HCT116 (cell line): ENCODE data around the gene PLAGL2. TPM values are rescaled to one million over a fixed set of nuclear protein-coding genes. Genes with fewer than 3 reads are reported as not detected.

Experiments used
- ATAC-seq: fragments of 200-7000 bp; cut with Tn5 transposase; 2 replicates; pipeline ENCODE4 v1.9.1; 2020; ENCODE audit warnings: mild to moderate bottlenecking, moderate library complexity
- BruUV-seq: library from RNA; stranded (reverse); fragments of 400-500 nt; replicated peaks from 2 replicates; lab custom pipeline; 2021; lab: Mats Ljungman, UMichigan
- CTCF ChIA-PET: fragments of 300-600 bp; sonication (Branson Sonifier 250); formaldehyde crosslinking; loops from one replicate; lab custom pipeline; 2021; ENCODE audit warnings: antibody characterized with exemption; lab: Charles Lee
- POLR2A ChIA-PET: fragments of 300-600, 350-600 bp; sonication (Branson Sonifier 250); formaldehyde crosslinking; loops from one replicate; lab custom pipeline; 2021; ENCODE audit warnings: antibody characterized with exemption; lab: Charles Lee
- RAD21 ChIA-PET, 2 experiments: fragments of 300-600 bp; sonication (Branson Sonifier 250); formaldehyde crosslinking; loops; one replicate each; lab custom pipeline; 2023; ENCODE audit warnings: low total read pairs in 2 of 2; ENCODE audit not compliant: uncharacterized antibody in 2 of 2, unreplicated experiment in 2 of 2, low non-redundant PET in 1 of 2; lab: Charles Lee
- DNase-seq: peaks from one replicate; pipeline ENCODE4 v3.0.0-alpha.2; 2010; ENCODE audit warnings: low read depth, low spot score
- H2AFZ ChIP-seq: fragments of 200-600 bp; shearing (Covaris generic), sonication (generic); 2 replicates; pipeline ENCODE4 v1.6.1; 2017; ENCODE audit warnings: low read depth, mixed run types, mixed read lengths, antibody characterized with exemption, low read length; ENCODE audit not compliant: poor library complexity, severe bottlenecking
- H3K27ac ChIP-seq: 2 replicates; pipeline ENCODE4 v1.5.1; 2012; ENCODE audit warnings: low read depth, low read length
- H3K27me3 ChIP-seq: fragments of 200-600 bp; sonication (generic); 2 replicates; pipeline ENCODE4 v1.6.1; 2016; ENCODE audit warnings: mixed run types, low read length, mixed read lengths; ENCODE audit not compliant: insufficient read depth
- H3K36me3 ChIP-seq, 2 experiments: fragments of 200-500 bp in 1 of 2; fragments of 200-600 bp in 1 of 2; sonication (Bioruptor generic) in 1 of 2; sonication (generic) in 1 of 2; 2 replicates each; pipeline versions ENCODE4 v1.5.1 to v1.6.1; 2014 to 2016; ENCODE audit warnings: low read length in 2 of 2, inconsistent platforms in 1 of 2, mixed read lengths in 1 of 2, mixed run types in 1 of 2; ENCODE audit not compliant: insufficient read depth in 2 of 2, control insufficient read depth in 1 of 2
- H3K4me1 ChIP-seq, 2 experiments: fragments of 200-600 bp in 1 of 2; sonication (generic) in 1 of 2; 2 replicates each; pipeline versions ENCODE4 v1.5.1 to v1.6.1; 2012 to 2017; ENCODE audit warnings: low read length in 2 of 2, inconsistent platforms in 1 of 2, mild to moderate bottlenecking in 1 of 2, mixed read lengths in 1 of 2, mixed run types in 1 of 2, moderate library complexity in 1 of 2; ENCODE audit not compliant: insufficient read depth in 2 of 2, control insufficient read depth in 1 of 2
- H3K4me2 ChIP-seq: fragments of 200-600 bp; sonication (generic); 2 replicates; pipeline ENCODE4 v1.6.1; 2017; ENCODE audit warnings: mixed run types, low read length, mixed read lengths
- H3K4me3 ChIP-seq, 2 experiments: fragments of 200-600 bp in 1 of 2; sonication (generic) in 1 of 2; replicated peaks in 1 of 2; 2 replicates each; pipeline ENCODE4 v1.5.1; 2011 to 2016; ENCODE audit warnings: low read length in 2 of 2, control low read depth in 1 of 2, low read depth in 1 of 2, mild to moderate bottlenecking in 1 of 2, mixed read lengths in 1 of 2, mixed run types in 1 of 2
- H3K79me2 ChIP-seq: fragments of 200-600 bp; sonication (generic); 2 replicates; pipeline ENCODE4 v1.6.1; 2017; ENCODE audit warnings: mild to moderate bottlenecking, mixed run types, low read length, moderate library complexity, mixed read lengths; ENCODE audit not compliant: insufficient read depth
- H3K9ac ChIP-seq: fragments of 200-600 bp; sonication (generic); 2 replicates; pipeline ENCODE4 v1.6.1; 2016; ENCODE audit warnings: low read length, mixed read lengths
- H3K9me2 ChIP-seq: fragments of 200-600 bp; sonication (generic), shearing (Covaris generic); 2 replicates; pipeline ENCODE4 v1.6.1; 2017; ENCODE audit warnings: mixed run types, mild to moderate bottlenecking, moderate library complexity; ENCODE audit not compliant: insufficient read depth
- H3K9me3 ChIP-seq, 2 experiments: fragments of 200-500 bp in 1 of 2; fragments of 200-600 bp in 1 of 2; sonication (Bioruptor generic) in 1 of 2; sonication (generic) in 1 of 2; 2 replicates each; pipeline ENCODE4 v1.6.1; 2014 to 2017; ENCODE audit warnings: low read length in 2 of 2, mixed read lengths in 2 of 2, inconsistent platforms in 1 of 2, low read depth in 1 of 2, mild to moderate bottlenecking in 1 of 2, mixed run types in 1 of 2, moderate library complexity in 1 of 2; ENCODE audit not compliant: control insufficient read depth in 1 of 2, insufficient read depth in 1 of 2
- H4K20me1 ChIP-seq: fragments of 200-600 bp; sonication (generic), shearing (Covaris generic); 2 replicates; pipeline ENCODE4 v1.6.1; 2017; ENCODE audit warnings: mixed run types, mild to moderate bottlenecking, moderate library complexity; ENCODE audit not compliant: insufficient read depth
- CBX3 ChIP-seq: IDR thresholded peaks from 2 replicates; pipeline ENCODE4 v1.6.1; 2012; ENCODE audit warnings: low read depth
- CEBPB ChIP-seq: IDR thresholded peaks from 2 replicates; pipeline ENCODE4 v1.6.1; 2012; ENCODE audit warnings: low read depth
- EGR1 ChIP-seq: IDR thresholded peaks from 2 replicates; pipeline ENCODE4 v1.6.1; 2012; ENCODE audit warnings: low read depth
- ELF1 ChIP-seq: IDR thresholded peaks from 2 replicates; pipeline ENCODE4 v1.6.1; 2012; ENCODE audit warnings: low read depth, borderline replicate concordance
- EZH2 ChIP-seq: fragments of 200-600 bp; sonication (generic); IDR thresholded peaks from 2 replicates; pipeline ENCODE4 v1.6.1; 2017; ENCODE audit warnings: antibody characterized with exemption, mixed run types
- FOSL1 ChIP-seq: IDR thresholded peaks from 2 replicates; pipeline ENCODE4 v1.6.1; 2012; ENCODE audit warnings: low read depth
- JUND ChIP-seq: IDR thresholded peaks from 2 replicates; pipeline ENCODE4 v1.6.1; 2012
- POLR2A ChIP-seq: IDR thresholded peaks from 2 replicates; pipeline ENCODE4 v1.7.0; 2011; ENCODE audit warnings: borderline replicate concordance; ENCODE audit not compliant: insufficient read depth, insufficient read length; ENCODE audit errors: extremely low read depth
- POLR2AphosphoS5 ChIP-seq: IDR thresholded peaks from 2 replicates; pipeline ENCODE4 v1.6.1; 2011; ENCODE audit warnings: mild to moderate bottlenecking, low read depth, low read length, moderate library complexity
- RAD21 ChIP-seq: IDR thresholded peaks from 2 replicates; pipeline ENCODE4 v1.6.1; 2012; ENCODE audit warnings: low read depth, mild to moderate bottlenecking
- SP1 ChIP-seq: IDR thresholded peaks from 2 replicates; pipeline ENCODE4 v1.6.1; 2012; ENCODE audit warnings: low read depth
- SRF ChIP-seq: IDR thresholded peaks from 2 replicates; pipeline ENCODE4 v1.6.1; 2012; ENCODE audit warnings: low read depth
- TCF7L2 ChIP-seq: IDR thresholded peaks from 2 replicates; pipeline ENCODE4 v1.7.0; 2011; ENCODE audit warnings: borderline replicate concordance, inconsistent platforms; ENCODE audit not compliant: insufficient read depth, insufficient read length; ENCODE audit errors: extremely low read depth
- ZFX ChIP-seq: fragments of 450-650 bp; IDR thresholded peaks from 2 replicates; pipeline ENCODE4 v1.6.1; 2017
- ZNF274 ChIP-seq: fragments of 200-500 bp; sonication (Bioruptor generic); IDR thresholded peaks from 2 replicates; pipeline ENCODE4 v1.6.1; 2014; ENCODE audit warnings: mild to moderate bottlenecking, low read depth, low read length, inconsistent platforms
- intact Hi-C: fragments of 100-400 bp; cut with micrococcal nuclease; formaldehyde crosslinking; loops from 2 replicates; pipeline ENCODE4 v1.10.0; 2022
- total RNA-seq: library from RNA; stranded (reverse); gene quantifications from one replicate; pipeline ENCODE4 v1.2.1, GENCODE V29; 2021; ENCODE audit not compliant: unreplicated experiment
- TF ChIP-seq, protein P1 (sequence below): IDR thresholded peaks from 2 replicates; pipeline ENCODE4 v1.6.1; 2012
- TF ChIP-seq, protein P2 (sequence below), 3 experiments: fragments of 200-600 bp in 1 of 3; sonication (generic) in 1 of 3; IDR thresholded peaks in 2 of 3; conservative IDR thresholded peaks in 1 of 3; 2 replicates each; pipeline ENCODE4 v1.5.1; 2012 to 2017; ENCODE audit warnings: low read depth in 2 of 3, low read length in 2 of 3, antibody characterized with exemption in 1 of 3, borderline replicate concordance in 1 of 3, control low read depth in 1 of 3, mild to moderate bottlenecking in 1 of 3, mixed read lengths in 1 of 3, mixed run types in 1 of 3, moderate library complexity in 1 of 3; ENCODE audit not compliant: insufficient read depth in 1 of 3
- TF ChIP-seq, protein P3 (sequence below): IDR thresholded peaks from 2 replicates; pipeline ENCODE4 v1.6.1; 2012; ENCODE audit warnings: low read depth

PLAGL2 gene
- total RNA-seq, 1 experiment from 2014 or later = 18.3 TPM

DNA sequence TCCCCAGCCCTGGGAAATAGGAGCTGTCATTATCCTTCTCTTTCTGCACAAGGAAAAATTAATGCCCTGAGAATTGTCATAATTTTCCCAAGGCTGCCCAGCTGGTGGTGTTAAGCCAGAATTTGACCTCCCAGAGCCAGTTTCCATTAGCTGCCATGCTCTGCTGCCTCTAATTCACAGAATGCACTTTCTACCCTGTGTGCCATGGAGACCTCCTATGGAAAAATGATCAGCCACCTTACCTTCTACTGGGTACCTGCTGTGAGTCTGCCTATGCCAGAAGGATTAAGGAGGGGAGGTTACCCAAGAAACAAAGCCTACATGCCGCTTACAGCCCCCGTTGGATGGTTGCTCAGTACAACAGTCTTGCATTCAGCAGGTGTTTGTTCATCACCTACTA, 29.3 kb upstream of the PLAGL2 start:
- CTCF ChIA-PET = no interaction called here
- Histone ChIP-seq H2AFZ (no peak overlapping the region), H3K27me3 (no peaks in the 10 kb centered on the region), H3K9me3 (no peaks in the 10 kb centered on the region), H3K9me2 (no peaks in the 10 kb centered on the region), H3K36me3 (peaks cover 14 to 25% of the 10 kb centered on the region in 2 experiments), H3K4me3 (no peak overlapping the region), H3K79me2 (no peaks in the 10 kb centered on the region), H3K9ac (no peak overlapping the region), H3K27ac (no peak overlapping the region), H3K4me2 (no peak overlapping the region), H4K20me1 (no peaks in the 10 kb centered on the region), H3K4me1 (peaks cover 5 to 6% of the 10 kb centered on the region in 2 experiments; a peak in 2 of 4 replicates)
- DNase-seq (no peak), ATAC-seq (no peak)
- RAD21 ChIA-PET = no interaction called here
- no peak for TF ChIP-seq ZNF274
- intact Hi-C loops = no loop called here
- POLR2A ChIA-PET = no interaction called here
- no TSS peak for BruUV-seq

DNA sequence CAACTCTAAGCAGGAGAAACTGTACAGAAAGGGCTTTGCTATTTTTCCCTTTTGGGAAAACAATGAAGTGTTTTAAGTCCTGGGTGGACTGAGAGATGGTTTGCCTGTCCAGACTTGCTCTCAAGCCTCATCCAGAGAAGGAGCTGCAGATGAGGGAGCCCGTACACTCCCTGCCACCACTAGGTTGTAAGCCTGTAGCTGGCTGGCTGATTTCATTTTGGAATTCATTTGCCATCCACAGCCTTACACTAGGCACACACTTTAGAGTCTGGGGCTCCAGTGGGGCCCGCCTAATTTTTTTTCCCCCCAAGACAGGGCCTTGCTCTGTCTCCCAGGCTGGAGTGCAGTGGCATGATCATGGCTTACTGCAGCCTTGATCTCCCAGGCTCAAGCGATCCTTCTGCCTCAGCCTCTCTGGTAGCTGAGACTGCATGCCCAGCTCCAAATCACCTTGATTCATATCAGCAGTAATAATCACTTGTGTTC, 28.5 kb upstream of the PLAGL2 start:
- DNase-seq = no peak
- ChIA-PET POLR2A (no interaction called here), RAD21 (no interaction called here), CTCF (no interaction called here)
- ATAC-seq = no peak
- Histone ChIP-seq H3K9me3 (no peaks in the 10 kb centered on the region), H3K9me2 (no peaks in the 10 kb centered on the region), H3K4me1 (peaks cover 5 to 6% of the 10 kb centered on the region in 2 experiments; a peak in 2 of 4 replicates), H3K27me3 (no peaks in the 10 kb centered on the region), H4K20me1 (no peaks in the 10 kb centered on the region), H3K79me2 (no peaks in the 10 kb centered on the region), H3K27ac (no peak overlapping the region), H2AFZ (no peak overlapping the region), H3K36me3 (peaks cover 17 to 28% of the 10 kb centered on the region in 2 experiments), H3K9ac (no peak overlapping the region), H3K4me2 (no peak overlapping the region), H3K4me3 (no peak overlapping the region)
- BruUV-seq = no TSS peak
- intact Hi-C loops = no loop called here
- TF ChIP-seq, protein P1, sequence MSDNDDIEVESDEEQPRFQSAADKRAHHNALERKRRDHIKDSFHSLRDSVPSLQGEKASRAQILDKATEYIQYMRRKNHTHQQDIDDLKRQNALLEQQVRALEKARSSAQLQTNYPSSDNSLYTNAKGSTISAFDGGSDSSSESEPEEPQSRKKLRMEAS = no peak
- TF ChIP-seq CEBPB (no peak), SRF (no peak), EGR1 (no peak), RAD21 (no peak), FOSL1 (no peak), ZFX (no peak), POLR2AphosphoS5 (no peak), SP1 (no peak), TCF7L2 (no peak), JUND (no peak), CBX3 (no peak), ELF1 (no peak), POLR2A (no peak), ZNF274 (no peak), EZH2 (no peak)
- TF ChIP-seq, protein P2, sequence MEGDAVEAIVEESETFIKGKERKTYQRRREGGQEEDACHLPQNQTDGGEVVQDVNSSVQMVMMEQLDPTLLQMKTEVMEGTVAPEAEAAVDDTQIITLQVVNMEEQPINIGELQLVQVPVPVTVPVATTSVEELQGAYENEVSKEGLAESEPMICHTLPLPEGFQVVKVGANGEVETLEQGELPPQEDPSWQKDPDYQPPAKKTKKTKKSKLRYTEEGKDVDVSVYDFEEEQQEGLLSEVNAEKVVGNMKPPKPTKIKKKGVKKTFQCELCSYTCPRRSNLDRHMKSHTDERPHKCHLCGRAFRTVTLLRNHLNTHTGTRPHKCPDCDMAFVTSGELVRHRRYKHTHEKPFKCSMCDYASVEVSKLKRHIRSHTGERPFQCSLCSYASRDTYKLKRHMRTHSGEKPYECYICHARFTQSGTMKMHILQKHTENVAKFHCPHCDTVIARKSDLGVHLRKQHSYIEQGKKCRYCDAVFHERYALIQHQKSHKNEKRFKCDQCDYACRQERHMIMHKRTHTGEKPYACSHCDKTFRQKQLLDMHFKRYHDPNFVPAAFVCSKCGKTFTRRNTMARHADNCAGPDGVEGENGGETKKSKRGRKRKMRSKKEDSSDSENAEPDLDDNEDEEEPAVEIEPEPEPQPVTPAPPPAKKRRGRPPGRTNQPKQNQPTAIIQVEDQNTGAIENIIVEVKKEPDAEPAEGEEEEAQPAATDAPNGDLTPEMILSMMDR (IDR thresholded peaks at IDR 0.05 in 2 of 3, conservative IDR thresholded peaks at IDR 0.05 in 1 of 3; ENCODE audit: borderline replicate concordance in 1 of 3, insufficient read depth in 1 of 3, low read depth in 2 of 3, low read length in 2 of 3) = no peak
- TF ChIP-seq, protein P3, sequence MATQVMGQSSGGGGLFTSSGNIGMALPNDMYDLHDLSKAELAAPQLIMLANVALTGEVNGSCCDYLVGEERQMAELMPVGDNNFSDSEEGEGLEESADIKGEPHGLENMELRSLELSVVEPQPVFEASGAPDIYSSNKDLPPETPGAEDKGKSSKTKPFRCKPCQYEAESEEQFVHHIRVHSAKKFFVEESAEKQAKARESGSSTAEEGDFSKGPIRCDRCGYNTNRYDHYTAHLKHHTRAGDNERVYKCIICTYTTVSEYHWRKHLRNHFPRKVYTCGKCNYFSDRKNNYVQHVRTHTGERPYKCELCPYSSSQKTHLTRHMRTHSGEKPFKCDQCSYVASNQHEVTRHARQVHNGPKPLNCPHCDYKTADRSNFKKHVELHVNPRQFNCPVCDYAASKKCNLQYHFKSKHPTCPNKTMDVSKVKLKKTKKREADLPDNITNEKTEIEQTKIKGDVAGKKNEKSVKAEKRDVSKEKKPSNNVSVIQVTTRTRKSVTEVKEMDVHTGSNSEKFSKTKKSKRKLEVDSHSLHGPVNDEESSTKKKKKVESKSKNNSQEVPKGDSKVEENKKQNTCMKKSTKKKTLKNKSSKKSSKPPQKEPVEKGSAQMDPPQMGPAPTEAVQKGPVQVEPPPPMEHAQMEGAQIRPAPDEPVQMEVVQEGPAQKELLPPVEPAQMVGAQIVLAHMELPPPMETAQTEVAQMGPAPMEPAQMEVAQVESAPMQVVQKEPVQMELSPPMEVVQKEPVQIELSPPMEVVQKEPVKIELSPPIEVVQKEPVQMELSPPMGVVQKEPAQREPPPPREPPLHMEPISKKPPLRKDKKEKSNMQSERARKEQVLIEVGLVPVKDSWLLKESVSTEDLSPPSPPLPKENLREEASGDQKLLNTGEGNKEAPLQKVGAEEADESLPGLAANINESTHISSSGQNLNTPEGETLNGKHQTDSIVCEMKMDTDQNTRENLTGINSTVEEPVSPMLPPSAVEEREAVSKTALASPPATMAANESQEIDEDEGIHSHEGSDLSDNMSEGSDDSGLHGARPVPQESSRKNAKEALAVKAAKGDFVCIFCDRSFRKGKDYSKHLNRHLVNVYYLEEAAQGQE = no peak
